NCI-H82 treated with DMSO at 0.1 percent for 48 hours (cell line): ENCODE data around the gene NHLRC4.
"Not testable (repeated sequence)": the region's sequence is repeated elsewhere in the genome, so short reads cannot be mapped to it uniquely, and the experiment has no call there.

ENCODE experiments used
- DNase-seq: peaks from one replicate; lab custom pipeline; 2025; ENCODE audit not compliant: unreplicated experiment; lab: John Stamatoyannopoulos, UW

The NHLRC4 gene

DNA sequence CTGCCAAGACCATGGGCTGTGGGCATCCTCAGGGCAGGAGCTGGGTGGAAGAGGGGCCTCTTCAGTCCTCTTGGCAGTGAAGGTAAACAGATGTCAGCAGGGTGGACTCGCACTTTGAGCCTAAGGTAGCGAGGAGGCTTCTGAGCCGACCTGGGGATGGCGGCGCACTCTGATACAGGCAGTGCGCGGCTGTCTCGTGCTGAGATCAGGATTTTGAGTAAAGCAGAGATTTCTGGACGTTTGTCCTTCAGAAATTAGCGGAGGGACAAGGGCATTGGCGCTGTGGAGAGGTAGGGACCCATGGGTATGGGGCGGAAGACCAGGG lies 29.9 kb downstream of the NHLRC4 start:
- DNase-seq: no peak

DNA sequence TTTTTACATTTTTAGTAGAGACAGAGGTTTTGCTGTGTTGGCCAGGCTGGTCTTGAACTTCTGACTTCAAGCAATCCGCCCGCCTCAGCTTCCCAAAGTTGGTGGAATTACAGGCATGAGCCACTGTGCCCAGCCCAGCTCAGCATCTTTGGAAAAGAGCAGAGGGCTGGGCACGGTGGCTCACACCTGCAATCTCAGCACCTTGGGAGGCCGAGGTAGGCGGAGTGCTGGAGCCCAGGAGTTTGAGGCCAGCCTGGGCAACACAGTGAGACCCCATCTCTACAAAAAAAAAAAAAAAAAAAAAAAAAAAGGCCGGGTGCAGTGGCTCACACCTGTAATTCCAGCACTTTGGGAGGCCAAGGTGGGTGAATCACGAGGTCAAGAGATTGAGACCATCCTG lies 30.9 kb downstream of the NHLRC4 start:
- not testable (repeated sequence) for DNase-seq

DNA sequence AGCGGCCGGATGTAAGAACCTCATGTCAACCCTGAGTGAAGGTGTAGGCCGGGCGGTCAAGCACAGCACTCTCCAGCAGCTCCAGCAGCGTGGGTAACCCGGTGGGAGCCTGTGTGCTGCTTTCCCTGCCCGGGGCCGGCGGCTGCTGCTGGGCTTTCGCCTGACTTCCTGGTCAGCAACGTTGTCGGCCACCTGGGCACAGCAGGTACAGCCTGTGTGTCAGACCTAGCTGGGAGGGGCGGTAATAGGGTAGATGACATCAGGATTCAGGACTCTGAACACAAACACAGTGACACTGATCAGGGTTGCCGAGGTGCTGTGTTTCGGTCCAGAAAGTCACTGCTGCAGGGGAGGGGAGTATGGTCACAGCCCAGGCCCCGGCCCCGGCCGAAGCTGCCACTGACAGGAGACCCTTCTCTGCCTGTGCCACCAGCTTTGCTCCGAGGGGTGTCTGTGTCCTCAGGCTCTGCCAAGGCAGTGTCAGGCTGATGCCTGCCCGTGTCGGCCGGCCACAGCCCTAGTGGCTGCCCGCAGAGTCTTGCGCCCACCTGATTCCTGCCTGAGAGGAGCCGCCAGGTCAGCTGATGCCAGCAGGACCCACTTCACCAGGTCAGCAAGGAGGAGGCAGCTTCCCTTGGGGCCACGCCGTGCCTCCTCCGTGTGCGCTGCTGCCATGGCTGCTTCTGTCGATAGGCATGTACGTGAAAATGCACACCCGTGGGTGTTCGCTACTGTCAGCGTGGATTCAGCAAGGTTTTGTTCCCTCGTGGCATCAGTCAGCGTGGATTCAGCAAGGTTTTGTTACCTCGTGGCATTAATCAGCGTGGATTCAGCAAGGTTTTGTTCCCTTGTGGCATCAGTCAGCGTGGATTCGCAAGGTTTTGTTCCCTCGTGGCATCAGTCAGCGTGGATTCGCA lies 32.3 kb downstream of the NHLRC4 start:
- no peak for DNase-seq

DNA sequence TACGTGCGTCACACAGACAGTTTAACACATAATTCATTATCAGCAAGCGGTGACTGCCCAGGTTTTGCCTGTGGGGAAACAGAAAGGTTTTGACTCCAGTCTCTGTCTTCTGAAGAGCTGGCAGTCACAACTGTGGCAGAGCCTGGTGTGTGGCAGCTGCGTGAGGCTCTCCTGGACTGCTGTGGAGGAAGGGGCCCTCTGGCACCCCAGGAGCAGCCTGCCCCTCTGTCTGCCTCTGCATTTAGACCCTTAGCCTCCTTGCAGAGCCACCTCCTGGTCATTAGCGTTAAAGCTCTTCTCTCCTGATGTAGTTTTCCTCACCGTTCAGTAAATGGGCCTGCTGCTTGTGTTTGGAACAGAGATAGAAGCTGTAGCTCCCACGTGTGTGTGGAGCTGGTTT lies 34.0 kb downstream of the NHLRC4 start:
- DNase-seq: peak; percentile 20

DNA sequence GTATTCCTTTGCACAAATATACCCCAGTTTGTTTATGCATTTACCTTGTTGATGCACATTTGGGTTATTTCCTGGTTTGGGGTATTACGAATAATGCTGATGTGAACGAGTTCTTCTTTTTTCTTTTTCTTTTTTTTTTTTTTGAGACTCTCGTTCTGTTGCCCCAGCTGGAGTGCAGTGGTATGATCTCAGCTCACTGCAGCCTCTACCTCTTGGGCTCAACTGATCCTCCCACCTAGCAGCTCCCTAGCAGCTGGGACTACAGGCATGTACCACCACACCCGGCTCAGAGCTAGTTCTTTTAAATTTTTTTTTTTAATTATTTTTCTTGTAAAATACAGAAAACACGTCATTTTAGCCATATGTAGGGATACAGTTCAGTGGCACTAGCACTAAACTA lies 37.1 kb downstream of the NHLRC4 start:
- no peak for DNase-seq

DNA sequence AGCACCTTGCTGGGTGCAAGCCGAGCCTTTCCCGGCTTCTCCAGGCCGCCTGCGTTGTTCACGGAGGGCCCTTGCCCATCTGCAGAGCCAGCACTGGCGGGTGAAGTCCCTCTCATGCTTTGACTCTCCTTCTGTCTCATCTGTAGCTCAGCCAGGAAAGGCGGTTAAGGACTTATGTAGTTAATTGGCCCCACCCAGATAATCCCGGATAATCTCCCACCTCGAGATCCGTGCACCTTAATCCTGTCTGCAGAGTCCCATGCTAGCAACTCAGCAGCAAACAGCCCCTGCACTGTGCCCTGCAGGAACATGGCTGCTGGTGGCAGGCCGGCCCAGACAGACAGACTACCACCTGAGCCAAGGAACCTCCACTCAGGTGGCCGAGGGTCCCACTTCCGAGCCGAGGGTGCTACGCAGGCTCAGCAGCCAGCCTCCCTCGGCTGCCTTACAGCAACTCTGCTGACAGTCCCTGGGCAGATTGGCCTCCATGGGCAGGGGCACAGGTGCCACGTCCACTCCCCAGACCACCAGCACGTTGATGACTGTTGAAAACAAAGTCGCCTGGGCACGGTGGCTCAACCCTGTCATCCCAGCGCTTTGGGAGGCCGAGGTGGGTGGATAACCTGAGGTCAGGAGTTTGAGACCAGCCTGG lies 40.0 kb downstream of the NHLRC4 start:
- DNase-seq: peak; percentile 93

DNA sequence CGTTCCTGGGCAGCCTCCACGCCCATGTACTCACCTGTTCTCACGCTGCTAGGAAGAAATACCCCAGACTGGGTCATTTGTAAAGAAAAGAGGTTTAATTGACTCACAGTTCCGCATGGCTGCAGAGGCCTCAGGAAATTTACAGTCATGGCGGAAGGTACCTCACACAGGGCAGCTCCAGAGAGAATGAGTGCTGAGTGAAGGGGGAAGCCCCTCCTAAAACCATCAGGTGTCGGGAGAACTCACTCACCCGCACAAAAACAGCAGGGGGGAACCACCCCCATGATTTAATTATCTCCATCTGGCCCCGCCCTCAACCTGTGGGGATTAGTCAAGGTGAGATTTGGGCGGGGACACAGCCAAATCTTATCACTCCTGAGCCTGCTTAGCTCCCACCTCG lies 41.2 kb downstream of the NHLRC4 start:
- DNase-seq: no peak

DNA sequence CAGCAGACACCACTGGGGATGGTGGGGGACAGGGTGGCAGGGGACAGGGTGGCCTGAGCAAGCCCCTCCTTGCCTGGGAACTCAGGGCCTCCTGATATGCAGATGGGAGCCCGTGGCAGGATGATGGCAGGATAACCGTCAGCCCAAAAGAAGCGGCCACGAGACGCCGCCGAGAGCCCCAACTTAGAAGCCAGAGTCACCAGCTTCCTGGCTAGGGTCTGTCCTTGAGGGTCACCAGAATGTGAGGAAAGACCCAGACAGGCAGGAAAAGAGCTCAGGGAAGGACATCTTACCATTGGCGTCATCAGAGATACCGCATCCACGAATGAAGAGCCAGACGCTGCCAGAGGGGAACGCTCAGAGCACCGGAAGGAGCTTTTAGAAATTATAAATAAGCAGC lies 42.5 kb downstream of the NHLRC4 start:
- no peak for DNase-seq

DNA sequence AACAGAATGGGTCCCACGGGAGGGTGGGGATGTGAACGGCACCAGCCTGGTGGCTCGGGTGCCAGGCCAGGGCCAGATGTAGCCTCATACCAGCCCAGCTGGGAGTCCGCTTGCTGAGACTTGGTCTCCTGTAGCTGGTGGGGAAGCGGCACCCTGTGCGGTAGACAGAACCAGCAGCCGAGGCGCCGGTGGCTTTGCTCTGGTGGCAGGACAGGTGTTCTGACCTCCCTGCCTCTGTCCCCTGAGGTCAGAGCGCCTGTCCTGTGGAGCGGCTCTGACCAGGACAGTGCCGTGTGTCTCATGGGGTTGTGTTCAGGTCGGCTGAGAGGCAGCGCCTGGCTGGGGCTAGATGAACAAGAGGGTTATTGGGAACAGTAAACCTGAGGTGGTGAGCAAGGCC lies 43.2 kb downstream of the NHLRC4 start:
- DNase-seq: no peak

DNA sequence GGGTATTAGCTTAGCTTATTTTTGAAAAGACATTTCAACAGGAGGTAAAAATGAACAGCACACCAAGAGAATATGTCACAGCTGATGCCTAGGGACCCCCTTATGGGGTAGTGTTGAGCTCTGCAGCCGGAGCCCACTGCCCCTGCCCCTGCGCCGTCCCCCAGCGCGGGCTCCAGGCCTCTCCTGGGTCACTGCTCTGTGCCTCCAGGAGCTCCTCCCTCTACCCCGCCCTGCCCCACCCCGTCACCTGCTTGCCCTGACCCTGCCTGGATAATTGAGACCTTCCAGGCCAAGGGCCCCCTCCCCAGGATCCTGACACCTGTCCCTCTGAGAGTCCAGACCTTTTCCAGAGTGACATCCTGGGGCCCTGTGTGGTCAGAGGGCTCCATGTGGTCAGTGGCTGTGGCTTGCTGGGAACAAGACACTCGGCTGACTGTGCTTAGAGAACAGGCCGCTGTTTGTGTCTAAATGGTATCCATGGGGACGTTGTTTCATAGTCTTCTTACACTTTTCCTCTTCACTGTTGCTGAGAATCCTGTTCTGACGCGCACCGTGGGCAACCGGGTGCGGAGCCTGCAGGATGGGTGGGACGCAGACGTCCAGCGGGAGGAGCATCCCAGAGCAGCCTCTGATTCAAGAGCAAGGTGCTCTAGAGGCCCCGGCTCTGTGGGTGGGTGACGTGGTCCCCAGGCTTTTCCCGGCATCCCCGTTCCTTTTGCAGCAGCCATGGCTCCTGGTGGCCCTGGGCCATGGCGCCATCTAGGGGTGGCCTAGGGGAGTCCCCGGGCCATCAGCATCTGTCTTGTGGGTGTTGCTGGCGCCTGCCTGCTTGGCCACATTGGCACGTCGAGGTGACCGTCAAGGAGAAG lies 43.9 kb downstream of the NHLRC4 start:
- no peak for DNase-seq

DNA sequence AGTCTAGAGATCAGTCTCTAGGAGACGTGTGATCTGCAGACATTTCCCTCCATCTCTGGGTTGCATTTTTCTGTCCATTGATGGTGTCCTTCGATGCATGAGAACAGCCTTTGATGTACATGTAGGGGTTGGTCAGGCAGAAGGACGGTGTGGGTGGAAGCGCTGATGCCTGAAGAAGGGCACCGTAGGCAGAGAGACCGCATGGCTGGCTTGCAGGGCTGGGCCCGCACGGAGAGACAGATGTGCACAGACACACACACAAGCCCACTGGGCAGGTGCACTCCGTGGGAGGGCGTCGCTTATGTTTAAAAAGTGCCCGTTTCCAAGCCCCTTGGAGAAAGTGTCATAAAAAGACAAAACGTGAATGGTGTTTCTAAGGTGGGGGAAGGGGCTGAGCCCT lies 48.3 kb downstream of the NHLRC4 start:
- DNase-seq: no peak

DNA sequence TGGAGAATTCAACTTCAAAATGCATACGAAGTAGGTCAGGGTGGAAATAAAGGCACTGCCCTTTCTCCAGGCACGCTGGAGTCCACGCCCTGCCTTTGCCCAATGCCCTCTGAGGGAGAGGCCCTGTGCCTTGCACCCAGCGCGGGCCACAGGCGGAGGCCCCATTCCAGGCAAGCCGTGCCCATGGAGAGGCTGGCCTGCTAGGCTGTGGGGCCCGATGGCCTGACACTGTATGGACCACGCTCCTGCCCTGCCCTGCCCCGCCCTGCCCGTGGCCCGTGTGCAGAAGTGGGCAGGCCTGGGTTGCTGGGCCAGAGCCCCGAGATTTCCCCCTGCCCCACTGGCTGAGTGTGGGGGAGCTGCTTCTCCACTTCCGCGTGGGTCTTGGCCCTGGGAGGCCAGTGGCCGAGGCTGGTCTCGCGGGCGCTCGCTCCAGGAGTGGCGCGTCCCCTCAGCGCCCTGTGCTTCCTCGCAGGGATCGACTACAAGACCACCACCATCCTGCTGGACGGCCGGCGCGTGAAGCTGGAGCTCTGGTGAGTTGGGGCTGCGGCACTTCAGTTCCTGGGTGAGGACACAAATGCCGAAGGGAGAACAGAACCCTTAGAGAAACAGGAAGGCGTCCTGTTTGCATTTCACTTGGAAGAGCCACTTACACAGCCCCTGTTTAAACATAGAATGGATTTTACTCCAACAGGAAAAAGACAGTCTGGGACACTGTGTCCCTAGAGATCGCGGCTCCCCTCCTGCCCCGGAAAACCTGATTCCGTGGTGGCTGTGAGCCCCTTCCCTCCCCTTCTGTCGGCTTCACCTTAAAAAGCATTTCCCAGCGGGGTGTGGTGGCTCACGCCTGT lies 50.2 kb downstream of the NHLRC4 start:
- no peak for DNase-seq

DNA sequence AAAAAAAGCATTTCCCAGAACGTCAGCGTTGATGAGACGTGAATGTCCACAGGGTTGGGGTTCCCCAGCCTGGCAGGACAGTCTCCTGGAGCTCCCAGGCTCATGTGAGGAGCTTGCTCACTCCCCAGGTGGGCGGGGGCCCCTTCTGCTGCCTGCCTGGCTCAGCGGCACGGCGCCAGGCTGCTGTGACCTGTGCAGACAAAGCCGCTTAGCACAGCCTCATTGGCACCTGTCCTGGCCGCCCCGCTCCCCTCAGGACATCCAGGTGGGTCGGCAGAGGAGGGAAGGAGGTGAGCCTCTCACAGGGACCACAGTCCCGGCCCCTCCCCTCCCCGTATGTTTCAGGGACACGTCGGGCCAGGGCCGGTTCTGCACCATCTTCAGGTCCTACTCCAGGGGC lies 51.0 kb downstream of the NHLRC4 start:
- no peak for DNase-seq
